H1 (cell line): ENCODE measurements around the gene LECT2. TPM values are rescaled to one million over a fixed set of nuclear protein-coding genes. Genes with fewer than 3 reads are reported as not detected.

Experiments
- CTCF ChIA-PET: fragments of 300-600 bp; sonication (Branson Sonifier 250); formaldehyde crosslinking; loops from one replicate; lab custom pipeline; 2021; ENCODE audit not compliant: partially characterized antibody; lab: Charles Lee
- POLR2A ChIA-PET: fragments of 300-600 bp; sonication (Branson Sonifier 250); formaldehyde crosslinking; loops from one replicate; lab custom pipeline; 2021; ENCODE audit warnings: inconsistent platforms; ENCODE audit not compliant: partially characterized antibody; lab: Charles Lee
- DNase-seq, 2 experiments: peaks; one replicate each; pipeline versions ENCODE4 v3.0.0 to v3.0.0-alpha.2; 2010 to 2022; ENCODE audit warnings: low spot score in 2 of 2, low read depth in 1 of 2, mixed read lengths in 1 of 2
- FAIRE-seq: peaks from 2 replicates; lab custom pipeline; 2011; peaks lifted over from hg19 to GRCh38; lab: Jason Lieb, UNC
- H2AFZ ChIP-seq: 2 replicates; pipeline ENCODE4 v1.8.1; 2012; ENCODE audit warnings: low read length, inconsistent platforms
- H2AK5ac ChIP-seq: 2 replicates; pipeline ENCODE4 v1.6.1; 2013; ENCODE audit warnings: low read depth, low read length
- H2BK120ac ChIP-seq: replicated peaks from 2 replicates; pipeline ENCODE3; 2013; ENCODE audit warnings: low read depth, low read length, inconsistent platforms
- H2BK12ac ChIP-seq: 2 replicates; pipeline ENCODE4 v1.6.1; 2013; ENCODE audit warnings: low read depth, low read length
- H2BK15ac ChIP-seq: 2 replicates; pipeline ENCODE4 v1.6.1; 2013; ENCODE audit warnings: low read length
- H2BK20ac ChIP-seq: 2 replicates; pipeline ENCODE4 v1.6.1; 2013; ENCODE audit warnings: low read length
- H2BK5ac ChIP-seq: 2 replicates; pipeline ENCODE4 v1.6.1; 2013; ENCODE audit warnings: low read depth, low read length
- H3K14ac ChIP-seq: 2 replicates; pipeline ENCODE4 v1.6.1; 2013; ENCODE audit warnings: inconsistent platforms; ENCODE audit not compliant: insufficient read length
- H3K18ac ChIP-seq: 2 replicates; pipeline ENCODE4 v1.6.1; 2013; ENCODE audit warnings: low read length; ENCODE audit errors: extremely low read depth
- H3K23ac ChIP-seq: 2 replicates; pipeline ENCODE4 v1.6.1; 2013; ENCODE audit warnings: inconsistent platforms; ENCODE audit not compliant: insufficient read length
- H3K23me2 ChIP-seq: 2 replicates; pipeline ENCODE4 v1.6.1; 2013; ENCODE audit warnings: low read depth, low read length
- H3K27ac ChIP-seq: 2 replicates; pipeline ENCODE4 v1.6.1; 2011; ENCODE audit warnings: low read depth, low read length, inconsistent platforms
- H3K27me3 ChIP-seq, 4 experiments: replicated peaks in 1 of 4; 1 replicate in 1 of 4; 2 replicates in 3 of 4; pipeline versions ENCODE4 v1.6.1 to v1.8.1; 2011 to 2013; ENCODE audit warnings: low read length in 3 of 4, mild to moderate bottlenecking in 3 of 4, inconsistent platforms in 2 of 4, mixed read lengths in 2 of 4, moderate library complexity in 1 of 4; ENCODE audit not compliant: control insufficient read depth in 3 of 4, insufficient read depth in 3 of 4; ENCODE audit errors: extremely low read depth in 1 of 4
- H3K36me3 ChIP-seq, 4 experiments: 2 replicates each; pipeline versions ENCODE4 v1.6.1 to v1.8.1; 2011 to 2013; ENCODE audit warnings: mild to moderate bottlenecking in 4 of 4, low read length in 3 of 4, moderate library complexity in 2 of 4, control low read depth in 1 of 4, inconsistent platforms in 1 of 4; ENCODE audit not compliant: insufficient read depth in 4 of 4, control insufficient read depth in 2 of 4
- H3K4ac ChIP-seq: replicated peaks from 2 replicates; pipeline ENCODE3; 2013; ENCODE audit warnings: low read length, low read depth, mixed read lengths, inconsistent platforms; ENCODE audit not compliant: insufficient read length
- H3K4me1 ChIP-seq, 4 experiments: replicated peaks in 1 of 4; 1 replicate in 1 of 4; 2 replicates in 3 of 4; pipeline versions ENCODE4 v1.6.1 to v1.8.1; 2011 to 2013; ENCODE audit warnings: low read length in 3 of 4, inconsistent platforms in 2 of 4, mixed read lengths in 1 of 4; ENCODE audit not compliant: insufficient read depth in 4 of 4, control insufficient read depth in 3 of 4
- H3K4me2 ChIP-seq, 2 experiments: 2 replicates each; pipeline versions ENCODE4 v1.6.1 to v1.8.1; 2011 to 2013; ENCODE audit warnings: low read depth in 2 of 2, low read length in 2 of 2, control low read depth in 1 of 2, inconsistent platforms in 1 of 2, mild to moderate bottlenecking in 1 of 2; ENCODE audit not compliant: insufficient read depth in 1 of 2
- H3K4me3 ChIP-seq, 4 experiments: fragments of 200-600, 300-600 bp in 1 of 4; sonication (generic), shearing (Covaris generic), sonication (Bioruptor Twin) in 1 of 4; 2 replicates each; pipeline versions ENCODE4 v1.5.1 to v1.8.1; 2011 to 2016; ENCODE audit warnings: low read length in 4 of 4, low read depth in 3 of 4, control low read depth in 2 of 4, inconsistent platforms in 2 of 4, mild to moderate bottlenecking in 2 of 4, mixed read lengths in 1 of 4, moderate library complexity in 1 of 4; ENCODE audit not compliant: insufficient read depth in 2 of 4; ENCODE audit errors: extremely low read depth in 1 of 4
- H3K56ac ChIP-seq: replicated peaks from 2 replicates; pipeline ENCODE3; 2013; ENCODE audit warnings: low read depth, mild to moderate bottlenecking, mixed read lengths, low read length, inconsistent platforms; ENCODE audit not compliant: insufficient read length
- H3K79me1 ChIP-seq: 2 replicates; pipeline ENCODE4 v1.6.1; 2013; ENCODE audit warnings: low read depth, low read length, control low read depth
- H3K79me2 ChIP-seq, 2 experiments: 2 replicates each; pipeline versions ENCODE4 v1.6.1 to v1.8.1; 2012 to 2013; ENCODE audit warnings: low read length in 2 of 2, mild to moderate bottlenecking in 2 of 2, inconsistent platforms in 1 of 2; ENCODE audit not compliant: insufficient read depth in 2 of 2, control insufficient read depth in 1 of 2
- H3K9ac ChIP-seq, 4 experiments: replicated peaks in 1 of 4; 1 replicate in 1 of 4; 2 replicates in 3 of 4; pipeline versions ENCODE4 v1.6.1 to v1.8.1; 2011 to 2013; ENCODE audit warnings: low read depth in 3 of 4, low read length in 3 of 4, control low read depth in 2 of 4, mild to moderate bottlenecking in 2 of 4, moderate library complexity in 2 of 4, inconsistent platforms in 1 of 4; ENCODE audit errors: extremely low read depth in 1 of 4
- H3K9me3 ChIP-seq, 2 experiments: 2 replicates each; pipeline versions ENCODE4 v1.6.1 to v1.8.1; 2012 to 2013; ENCODE audit warnings: mild to moderate bottlenecking in 2 of 2, moderate library complexity in 2 of 2, control low read depth in 1 of 2, inconsistent platforms in 1 of 2, low read depth in 1 of 2, low read length in 1 of 2, mixed read lengths in 1 of 2; ENCODE audit not compliant: insufficient read depth in 2 of 2
- H4K20me1 ChIP-seq, 2 experiments: replicated peaks in 1 of 2; 2 replicates each; pipeline versions ENCODE3 to v1.8.1; 2011 to 2013; ENCODE audit warnings: inconsistent platforms in 2 of 2, low read length in 2 of 2, mild to moderate bottlenecking in 1 of 2; ENCODE audit not compliant: insufficient read depth in 2 of 2, control insufficient read depth in 1 of 2
- H4K5ac ChIP-seq: 2 replicates; pipeline ENCODE4 v1.6.1; 2013; ENCODE audit warnings: low read length, low read depth, mixed read lengths, inconsistent platforms; ENCODE audit not compliant: insufficient read length
- H4K8ac ChIP-seq: 2 replicates; pipeline ENCODE4 v1.8.0; 2013; ENCODE audit warnings: mild to moderate bottlenecking, moderate library complexity, low read length, inconsistent platforms; ENCODE audit not compliant: insufficient read depth; ENCODE audit errors: extremely low read depth
- H4K91ac ChIP-seq: replicated peaks from 2 replicates; pipeline ENCODE3; 2013; ENCODE audit warnings: low read length, mixed read lengths, inconsistent platforms; ENCODE audit not compliant: insufficient read length
- KDM5A ChIP-seq: fragments of 200-600 bp; IDR thresholded peaks from 2 replicates; pipeline ENCODE4 v1.7.1; 2012; ENCODE audit warnings: mild to moderate bottlenecking, low read length, inconsistent platforms, mixed read lengths
- RFX5 ChIP-seq: IDR thresholded peaks from 2 replicates; pipeline ENCODE4 v1.6.1; 2011; ENCODE audit warnings: low read depth, low read length, improper control_type of control experiment, borderline replicate concordance
- SIX5 ChIP-seq: IDR thresholded peaks from 2 replicates; pipeline ENCODE4 v1.6.1; 2011; ENCODE audit warnings: mild to moderate bottlenecking, low read depth, low read length
- whole genome bisulfite sequencing, 2 experiments: shearing (Covaris generic) in 1 of 2; methylation state at CpG; one replicate each; pipeline versions ENCODE4 v1.1.6 to v1.1.7; 2013 to 2015; ENCODE audit warnings: low lambda C conversion rate in 2 of 2, mixed read lengths in 2 of 2, inconsistent platforms in 1 of 2, low coverage in 1 of 2, missing lambda C conversion rate in 1 of 2; ENCODE audit not compliant: insufficient replicate concordance in 2 of 2, insufficient coverage in 1 of 2, insufficient read length in 1 of 2; ENCODE audit errors: extremely low coverage in 1 of 2, missing lambda C conversion rate in 1 of 2; 5-methylcytosine and 5-hydroxymethylcytosine counted together
- polyA plus RNA-seq, 7 experiments: library from polyadenylated mRNA; depleted of rRNA in 3 of 7; stranded (reverse) in 5 of 7; unstranded in 2 of 7; fragments of >200 nt in 5 of 7; fragments of 200-250 nt in 2 of 7; gene quantifications; 1 replicate in 5 of 7; 2 replicates in 1 of 7; 4 replicates in 1 of 7; pipeline versions ENCODE4 v1.2.1 to v1.2.3, GENCODE V29; 2011 to 2013; ENCODE audit warnings: missing spikeins in 2 of 7, mixed read lengths in 2 of 7
- total RNA-seq: library from RNA; stranded (reverse); fragmentation: NEBNext Ultra II Directional; extraction: Animal tissue kit (Norgen Biotek cat#: 25700); gene quantifications from 2 replicates; pipeline ENCODE4 v1.2.1, GENCODE V29; 2021

Gene LECT2
- total and polyA plus RNA-seq, 2 of the 8 experiments (the other 6 are each of a cell fraction or from before 2014, with no cell fraction given) = not detected

DNA sequence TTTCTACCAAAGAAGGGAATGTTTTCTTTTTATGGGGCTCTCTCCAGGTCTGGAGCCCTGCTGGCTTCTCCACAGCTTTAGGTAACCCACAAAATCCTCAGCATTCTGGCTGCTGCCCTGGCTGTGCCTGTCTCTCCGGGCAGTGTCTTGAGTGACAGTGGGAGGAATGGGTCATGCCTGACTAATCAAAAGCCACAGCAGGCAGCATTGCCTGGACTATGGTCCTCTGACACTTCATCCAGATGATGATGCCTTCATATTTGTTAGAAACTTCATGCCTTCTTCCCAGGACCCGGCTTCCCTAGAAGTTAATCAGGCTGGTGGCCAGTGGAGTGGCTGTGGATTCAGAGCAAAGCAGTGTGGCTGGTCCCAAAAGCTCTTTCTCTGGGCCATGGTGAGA lies 41.8 kb upstream of the LECT2 start:
- H3K79me1 ChIP-seq = no peaks in the 10 kb centered on the region
- H2BK20ac ChIP-seq = no peak overlapping the region
- H4K91ac ChIP-seq = no peak overlapping the region
- no peak overlapping the region for H2BK120ac ChIP-seq
- no peak overlapping the region for H3K56ac ChIP-seq
- H3K23me2 ChIP-seq = no peaks in the 10 kb centered on the region
- WGBS, 2 experiments = 95% methylated on average over 2 of the region's 2 CpGs; no CpG with 5 or more reads in 1 of the 2 experiments
- H3K4me1 ChIP-seq = 0 out of 7 replicates have a peak, but pooled peaks cover 0 to 3% (median 0%) of the 10 kb centered on the region in 4 experiments
- FAIRE-seq = no peak
- no peak overlapping the region for H3K4me2 ChIP-seq
- ChIA-PET POLR2A (no interaction called here), CTCF (interaction anchor here (1.5 to 6.6 kb wide), 5 partner anchors 9 to 70 kb away, joined by 5 to 30 read pairs (median 5); no protein-coding TSS in a partner anchor)
- H3K18ac ChIP-seq = no peak overlapping the region
- H3K14ac ChIP-seq = no peak overlapping the region
- no peak overlapping the region for H3K23ac ChIP-seq
- no peaks in the 10 kb centered on the region for H3K9me3 ChIP-seq
- H3K27me3 ChIP-seq = no peaks in the 10 kb centered on the region; a peak in 1 of 7 replicates
- no peak overlapping the region for H4K8ac ChIP-seq
- no peak overlapping the region for H3K27ac ChIP-seq
- H4K20me1 ChIP-seq = no peaks in the 10 kb centered on the region
- no peak overlapping the region for H3K9ac ChIP-seq
- H3K4me3 ChIP-seq = no peak overlapping the region
- no peaks in the 10 kb centered on the region for H3K79me2 ChIP-seq
- H2BK15ac ChIP-seq = no peak overlapping the region
- H3K4ac ChIP-seq = no peak overlapping the region
- H2AK5ac ChIP-seq = no peak overlapping the region
- no peak overlapping the region for H4K5ac ChIP-seq
- no peaks in the 10 kb centered on the region for H3K36me3 ChIP-seq
- no peak overlapping the region for H2BK12ac ChIP-seq
- H2AFZ ChIP-seq = no peak overlapping the region
- DNase-seq = no peak
- H2BK5ac ChIP-seq = no peak overlapping the region
- TF ChIP-seq RFX5 (no peak), SIX5 (no peak), KDM5A (no peak)
